H54 (cell line): ENCODE results near the gene NEK10.

Experiments
- DNase-seq: peaks from one replicate; pipeline ENCODE4 v3.0.0; 2011; ENCODE audit warnings: low spot score, mixed read lengths; ENCODE audit not compliant: insufficient read length
- FAIRE-seq: peaks from 3 replicates; lab custom pipeline; 2011; peaks lifted over from hg19 to GRCh38; lab: Jason Lieb, UNC
- POLR2A ChIP-seq: IDR thresholded peaks from 2 replicates; pipeline ENCODE4 v1.6.1; 2011; ENCODE audit warnings: low read depth, mild to moderate bottlenecking, low read length

The NEK10 gene

DNA sequence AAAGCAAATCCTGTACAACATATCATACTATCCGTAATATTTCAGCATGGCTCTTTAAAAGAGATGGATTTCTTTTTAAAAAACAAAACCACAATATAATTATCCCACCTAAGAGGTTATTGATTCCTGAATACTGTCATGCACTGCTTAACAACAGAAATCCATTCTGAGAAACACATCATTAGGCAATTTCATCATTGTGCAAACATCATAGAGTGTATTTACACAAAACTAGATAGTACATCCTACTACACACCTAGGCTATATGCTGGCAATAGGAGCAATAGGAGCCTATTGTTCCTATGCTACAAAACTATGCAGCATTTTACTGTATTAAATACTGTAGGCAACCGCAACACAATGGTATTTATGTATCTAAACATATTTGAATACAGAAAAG lies 242.0 kb downstream of the NEK10 start:
- DNase-seq = no peak
- FAIRE-seq = no peak
- TF ChIP-seq POLR2A = no peak

DNA sequence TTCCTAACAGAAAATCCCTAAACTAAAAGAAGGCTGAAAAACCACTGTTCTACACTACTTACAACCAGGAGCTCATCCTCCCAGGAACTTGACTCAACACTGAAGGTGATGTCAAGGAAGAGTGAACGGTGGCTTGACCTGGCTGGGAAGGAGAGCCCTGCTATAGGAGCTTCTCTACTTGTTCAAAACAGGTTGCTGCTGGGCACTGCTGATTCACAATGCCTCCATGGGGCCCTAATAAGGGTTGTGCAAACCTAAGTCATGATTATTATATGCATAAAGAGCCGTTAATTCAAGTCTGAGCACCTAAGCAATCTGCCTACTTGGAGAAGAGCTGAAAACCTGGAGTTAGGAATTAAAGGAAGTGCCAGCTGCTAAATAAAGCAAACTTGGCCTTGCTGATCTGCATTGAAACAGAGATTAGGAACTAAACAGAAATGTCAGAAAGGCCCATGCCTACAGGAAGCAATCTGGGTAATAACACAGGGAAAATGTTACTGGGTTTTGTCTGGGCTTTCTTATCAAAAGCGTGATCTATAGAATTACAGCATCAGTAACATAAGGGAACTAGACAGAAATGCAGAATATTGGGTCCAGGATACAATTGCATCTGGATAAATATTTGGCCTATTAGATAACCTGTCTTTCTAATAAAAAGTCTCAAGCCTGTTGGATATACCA lies 243.2 kb downstream of the NEK10 start:
- FAIRE-seq = no peak
- no peak for DNase-seq
- TF ChIP-seq POLR2A = no peak

DNA sequence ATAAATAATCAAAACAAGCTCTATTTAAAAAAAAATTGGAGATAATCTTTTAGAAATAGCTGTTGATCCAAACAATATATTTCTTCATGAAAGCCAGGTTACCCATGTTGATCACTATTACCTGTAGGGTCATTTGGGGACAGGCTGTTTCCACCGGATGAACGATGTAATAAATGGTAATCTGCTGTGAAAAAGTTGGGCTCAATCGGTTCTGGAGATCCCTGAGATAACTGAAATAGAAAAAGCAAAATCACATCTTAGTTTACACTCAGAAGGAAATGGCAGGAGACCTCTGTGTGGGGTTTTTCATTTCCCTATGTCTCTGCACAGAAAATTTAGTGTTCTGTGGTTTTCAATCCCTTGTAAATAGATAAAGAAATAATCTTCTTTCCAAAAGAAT lies 249.5 kb downstream of the NEK10 start:
- TF ChIP-seq POLR2A = no peak
- FAIRE-seq = no peak

DNA sequence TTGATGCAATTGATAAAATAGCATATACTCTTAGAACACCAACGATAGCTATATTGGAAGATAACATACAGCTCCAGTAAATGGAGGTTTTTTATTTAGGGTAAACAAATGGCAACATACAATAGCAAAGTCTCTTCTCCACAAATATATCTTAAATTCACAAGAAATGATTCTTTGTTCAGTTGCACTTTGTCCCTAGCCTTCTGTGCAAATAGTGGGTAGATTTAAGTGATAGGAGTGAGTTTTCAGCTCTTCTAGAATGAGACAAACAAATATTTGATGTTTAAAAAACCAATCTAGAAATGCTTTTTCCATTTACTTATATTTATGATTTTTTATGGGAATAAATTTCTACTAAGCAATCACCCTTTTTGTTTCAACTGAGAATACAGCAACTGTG lies 253.8 kb downstream of the NEK10 start:
- DNase-seq (no peak), FAIRE-seq (no peak)
- no peak for TF ChIP-seq POLR2A

More for the DNA sequence above, 249.5 kb downstream of the NEK10 start:
- DNase-seq = no peak

DNA sequence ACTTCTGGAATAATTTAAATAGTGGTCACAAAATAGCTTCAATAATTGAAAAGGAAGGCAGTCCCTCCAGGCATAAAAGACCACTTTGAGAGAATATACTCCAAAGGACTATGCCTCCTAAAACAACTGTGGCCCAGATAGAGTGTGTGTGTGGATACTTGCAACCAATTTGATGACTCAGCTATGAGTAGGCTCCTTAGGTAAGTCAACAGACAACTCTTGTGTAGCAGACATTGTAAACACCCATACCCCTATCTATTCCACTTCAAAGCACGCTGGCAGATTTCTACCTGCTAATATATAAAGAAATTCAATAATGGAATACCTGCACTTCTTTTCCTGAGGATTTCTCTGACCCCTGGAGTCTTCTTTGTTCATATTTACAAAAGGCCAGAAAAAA lies 254.5 kb downstream of the NEK10 start:
- FAIRE-seq (peak; percentile 76), DNase-seq (peak; percentile 7)
- TF ChIP-seq POLR2A = no peak

DNA sequence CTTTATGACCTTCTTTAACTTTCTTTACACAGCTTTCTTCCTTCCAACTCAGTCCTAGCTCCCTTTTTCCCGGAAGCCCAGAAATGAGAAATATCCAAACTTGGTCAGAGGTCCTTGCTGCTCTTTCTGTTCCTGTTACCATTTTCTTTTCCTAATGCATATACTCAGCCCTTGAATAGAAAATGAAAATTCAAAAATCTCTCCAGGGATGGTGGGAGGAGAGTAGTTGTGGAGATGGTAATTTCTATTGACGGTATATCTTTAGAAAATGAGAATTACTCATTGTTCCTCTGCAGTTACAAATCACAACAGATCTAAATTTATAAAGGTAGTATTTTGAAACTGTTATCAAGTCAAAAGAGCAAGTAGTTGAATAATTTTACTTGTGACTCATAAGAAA lies 255.1 kb downstream of the NEK10 start:
- FAIRE-seq (no peak), DNase-seq (no peak)
- no peak for TF ChIP-seq POLR2A

DNA sequence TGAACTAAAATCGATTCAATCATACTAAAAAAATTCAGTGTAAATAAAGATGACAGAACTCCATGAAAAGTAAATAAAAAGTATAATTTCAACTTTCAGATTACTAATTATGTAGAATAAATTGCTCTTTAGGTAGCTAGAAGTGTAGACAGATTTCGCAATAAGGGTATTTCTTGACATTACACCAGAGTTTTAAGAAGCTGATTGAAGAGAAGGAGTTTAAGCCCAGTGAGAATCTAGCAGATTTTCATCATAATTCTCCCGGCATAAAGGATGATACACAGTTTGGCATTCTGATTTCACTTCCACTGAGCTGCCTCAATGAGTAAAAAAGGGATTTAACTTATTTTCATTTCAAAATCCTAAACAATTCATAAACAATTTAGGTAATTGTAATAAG lies 259.2 kb downstream of the NEK10 start:
- no peak for FAIRE-seq
- DNase-seq = no peak
- no peak for TF ChIP-seq POLR2A

DNA sequence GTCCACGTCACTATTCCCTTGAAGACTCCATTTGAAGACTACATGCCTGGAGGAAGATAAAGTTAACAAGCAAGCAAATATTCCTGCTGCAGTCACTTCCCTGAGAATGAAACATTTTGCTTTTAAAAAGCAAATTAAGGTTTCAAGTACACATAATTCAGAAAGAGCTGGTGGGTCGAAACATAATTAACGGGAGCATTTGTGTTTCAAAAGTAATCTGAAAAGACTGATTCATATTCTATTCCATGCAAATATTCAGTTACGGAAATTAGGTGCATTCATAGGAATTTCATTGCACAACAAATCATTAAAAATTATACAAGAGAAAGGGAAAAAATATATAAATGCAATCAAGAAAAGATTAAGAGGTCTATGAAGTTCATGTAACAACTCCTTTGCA lies 260.9 kb downstream of the NEK10 start:
- DNase-seq (no peak), FAIRE-seq (no peak)
- no peak for TF ChIP-seq POLR2A

DNA sequence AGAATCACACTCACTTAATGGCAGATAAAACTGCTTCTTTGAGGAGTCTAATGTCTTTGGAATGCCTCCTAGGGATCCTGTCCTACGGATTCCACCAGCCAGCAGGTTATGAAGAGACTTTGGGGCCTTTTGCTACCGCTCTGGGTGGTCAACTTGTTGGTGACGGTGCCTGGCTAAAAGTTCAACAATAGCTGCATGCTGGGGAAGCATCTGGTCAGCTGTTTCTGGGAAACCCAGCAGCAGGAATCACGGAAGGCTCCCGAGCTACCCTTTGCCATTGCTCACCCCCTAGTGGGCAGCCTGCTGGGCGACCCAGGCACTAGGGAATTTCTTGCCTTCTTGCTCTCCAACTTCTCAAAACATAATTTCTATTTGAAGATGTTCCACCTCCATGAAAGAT lies 263.3 kb downstream of the NEK10 start:
- TF ChIP-seq POLR2A = no peak
- no peak for FAIRE-seq
- no peak for DNase-seq

DNA sequence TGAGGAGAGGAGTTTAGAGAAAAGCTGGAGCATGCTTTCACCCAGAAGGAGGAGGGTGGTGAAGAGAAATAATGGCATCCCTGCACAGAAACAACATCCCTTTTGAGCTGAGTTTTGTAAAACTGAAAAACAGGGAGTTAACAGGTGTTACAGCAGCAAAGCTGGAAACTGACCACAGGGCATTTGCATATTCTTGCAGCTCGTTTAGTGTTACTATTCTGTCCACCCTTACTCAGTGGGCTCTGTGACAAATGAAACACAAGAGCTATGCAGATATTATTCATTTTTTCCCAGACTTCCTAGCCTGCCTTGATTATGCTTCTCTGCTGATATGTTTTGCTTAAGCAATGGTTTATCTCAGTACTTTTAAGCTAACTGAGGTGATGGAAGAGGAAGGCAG lies 272.0 kb downstream of the NEK10 start:
- FAIRE-seq = no peak
- no peak for TF ChIP-seq POLR2A

DNA sequence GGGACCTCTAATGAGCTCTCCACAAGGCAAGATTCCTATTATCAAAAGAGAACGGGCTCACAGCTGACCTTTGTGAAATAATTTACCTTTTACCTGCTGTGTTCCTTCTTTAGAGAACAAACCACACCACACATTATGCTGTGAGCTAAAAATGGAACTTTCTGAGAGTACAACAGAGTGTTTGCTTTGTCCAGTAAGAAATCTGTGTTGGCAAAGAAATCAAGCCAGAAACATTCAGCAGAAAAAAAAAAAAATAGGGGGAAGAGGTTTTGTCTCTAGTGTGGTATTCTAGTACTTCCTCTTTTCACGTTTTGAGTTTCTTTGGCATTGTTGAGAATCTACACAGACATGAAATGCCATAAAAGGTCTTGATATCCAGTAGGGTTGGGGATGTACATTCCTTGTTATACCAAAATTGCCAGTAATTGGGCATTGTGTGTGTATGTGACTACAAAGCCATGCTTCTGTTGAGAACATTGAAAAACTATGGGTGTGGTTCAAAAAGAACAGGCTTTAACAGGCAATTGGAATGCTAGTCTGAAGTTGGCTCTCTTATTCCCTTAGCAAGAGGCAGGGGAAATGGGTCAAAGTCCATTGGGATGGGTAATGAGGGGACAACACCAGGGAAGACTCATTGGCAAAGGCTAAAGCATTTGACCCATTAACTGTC lies 273.5 kb downstream of the NEK10 start:
- no peak for FAIRE-seq
- no peak for DNase-seq
- TF ChIP-seq POLR2A = no peak

More for the DNA sequence above, 272.0 kb downstream of the NEK10 start:
- no peak for DNase-seq

DNA sequence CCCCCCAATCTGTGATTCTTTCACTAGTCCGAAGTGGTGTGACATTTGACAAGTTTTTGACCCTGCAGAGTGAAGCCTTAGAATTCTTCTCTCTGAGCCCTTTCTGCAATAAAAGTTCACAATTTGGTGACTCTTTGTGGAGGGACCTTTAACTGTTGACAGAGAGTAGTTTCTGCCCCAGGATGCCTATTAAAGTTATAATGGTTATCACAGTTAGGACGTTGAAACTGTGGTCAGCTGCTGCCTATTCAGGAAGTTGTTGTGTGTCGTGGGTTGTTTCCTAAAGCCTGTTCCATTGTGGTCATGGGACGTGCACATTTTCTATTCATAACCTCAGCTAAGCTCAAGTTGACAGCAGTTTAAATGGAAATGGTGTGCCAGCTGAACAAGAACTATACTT lies 274.5 kb downstream of the NEK10 start:
- FAIRE-seq (peak; percentile 6), DNase-seq (no peak)
- no peak for TF ChIP-seq POLR2A

DNA sequence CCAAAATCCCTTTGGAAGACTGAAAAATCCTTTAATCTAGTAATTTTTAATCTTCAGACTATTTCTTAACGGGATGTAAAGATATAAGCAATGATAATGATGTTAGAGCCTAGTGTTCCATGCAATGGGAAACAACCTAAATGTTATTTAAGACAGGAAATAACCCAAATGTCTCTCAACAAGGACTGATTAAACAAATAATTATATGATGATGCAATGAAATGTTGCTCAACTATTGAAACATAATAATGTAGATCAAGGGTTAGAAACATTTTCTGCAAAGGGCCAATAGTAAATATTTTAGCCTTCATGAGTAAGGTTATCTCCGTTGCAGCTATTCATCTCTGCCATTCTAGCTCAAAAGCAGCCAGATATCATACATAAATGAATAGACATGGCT lies 275.4 kb downstream of the NEK10 start:
- DNase-seq (no peak), FAIRE-seq (no peak)
- TF ChIP-seq POLR2A = no peak

DNA sequence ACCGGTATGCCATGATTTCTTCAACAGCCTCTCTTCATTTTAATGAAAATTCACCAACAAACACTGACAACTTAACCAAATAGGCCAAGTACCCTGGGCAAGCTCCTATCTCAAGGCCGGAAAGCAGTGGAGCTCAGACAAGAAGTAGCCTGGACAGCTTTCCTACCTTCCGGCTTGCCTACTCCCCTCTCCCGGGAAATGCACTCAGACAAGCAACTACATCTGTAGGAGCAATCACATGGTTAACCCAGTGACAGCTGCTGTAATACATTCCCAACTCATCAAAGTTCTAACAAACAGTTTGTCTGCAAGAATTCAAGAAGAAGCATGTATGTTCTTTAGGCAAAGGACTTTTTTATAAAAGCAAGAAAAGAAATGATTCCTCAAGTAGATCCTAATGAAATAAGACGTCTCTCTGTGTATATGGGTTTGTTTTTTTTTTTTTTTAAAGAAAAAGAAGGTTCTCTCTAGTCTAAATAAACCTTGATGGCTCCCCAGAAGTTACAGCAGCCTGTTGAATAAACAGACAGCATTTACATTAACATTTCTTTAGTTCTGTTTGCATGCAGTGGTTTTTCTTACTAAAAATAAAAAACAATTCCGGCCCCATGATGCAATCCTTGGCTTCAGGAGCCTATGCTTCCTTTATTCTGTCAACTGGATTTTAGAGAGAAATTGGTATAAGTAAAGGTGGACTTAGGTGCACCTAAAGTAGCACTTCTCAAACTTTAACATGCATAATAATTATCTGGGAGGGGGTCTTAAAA lies 278.7 kb downstream of the NEK10 start:
- DNase-seq = no peak
- FAIRE-seq = no peak
- TF ChIP-seq POLR2A = no peak
